Heart left ventricle (tissue), 16 donors: Measurements from ENCODE around the gene PRTG. TPM values are rescaled to one million over a fixed set of nuclear protein-coding genes. Genes with fewer than 3 reads are reported as not detected.

Source experiments
- ATAC-seq, 4 donors: fragments of 200-7000 bp; cut with Tn5 transposase; one replicate each; pipeline ENCODE4 v1.9.1; 2020 to 2022; ENCODE audit warnings: moderate library complexity in 4 of 4, mild to moderate bottlenecking in 3 of 4, moderate number of reproducible peaks in 1 of 4
- DNase-seq, 5 donors: peaks; one replicate each; pipeline ENCODE4 v3.0.0-alpha.2; 2020
- H3K27ac ChIP-seq, 12 donors: fragments of 200-600 bp; sonication (generic) in 4 of 12; one replicate each; pipeline versions ENCODE4 v1.5.0 to v1.8.0; 2016 to 2022; ENCODE audit warnings: mild to moderate bottlenecking in 2 of 12
- H3K27me3 ChIP-seq, 9 donors: fragments of 200-600 bp; sonication (generic) in 2 of 9; one replicate each; pipeline versions ENCODE4 v1.5.1 to v1.8.0; 2016 to 2022; ENCODE audit warnings: mild to moderate bottlenecking in 3 of 9
- H3K36me3 ChIP-seq, 9 donors: fragments of 200-600 bp; sonication (generic) in 2 of 9; one replicate each; pipeline versions ENCODE4 v1.5.0 to v1.8.0; 2018 to 2022; ENCODE audit warnings: mild to moderate bottlenecking in 2 of 9
- H3K4me1 ChIP-seq, 12 donors: fragments of 200-600 bp; sonication (generic) in 4 of 12; one replicate each; pipeline versions ENCODE4 v1.5.0 to v1.8.0; 2016 to 2022; ENCODE audit warnings: mild to moderate bottlenecking in 3 of 12
- H3K4me3 ChIP-seq, 12 donors: fragments of 200-600 bp; sonication (generic) in 4 of 12; one replicate each; pipeline versions ENCODE4 v1.5.0 to v1.8.0; 2017 to 2022; ENCODE audit warnings: mild to moderate bottlenecking in 9 of 12, moderate library complexity in 4 of 12
- H3K9me3 ChIP-seq, 12 donors: fragments of 200-600 bp; sonication (generic) in 4 of 12; one replicate each; pipeline versions ENCODE4 v1.5.0 to v1.8.0; 2016 to 2022; ENCODE audit warnings: mild to moderate bottlenecking in 1 of 12
- POLR2A ChIP-seq, 2 donors: fragments of 450-650 bp; IDR thresholded peaks; one replicate each; pipeline ENCODE4 v1.6.1; 2017; ENCODE audit warnings: antibody characterized with exemption in 2 of 2, mild to moderate bottlenecking in 2 of 2, moderate library complexity in 2 of 2
- WGBS, 4 donors: extraction: QIAGEN DNeasy Blood & Tissue Kit in 2 of 4; methylation state at CpG; one replicate each; pipeline versions ENCODE4 v1.1.5 to v1.1.7; 2013 to 2018; 5-methylcytosine and 5-hydroxymethylcytosine counted together
- intact Hi-C, 10 donors: fragments of 100-400 bp; cut with DNase I; formaldehyde crosslinking; loops; one replicate each; pipeline versions ENCODE4 v1.11.1 to v1.14.2; 2022
- polyA plus RNA-seq, 2 donors: library from polyadenylated mRNA; stranded (reverse); fragments of 200-250 nt; gene quantifications; one replicate each; pipeline ENCODE4 v1.2.3, GENCODE V29; 2013
- total RNA-seq, 9 donors: library from RNA; depleted of rRNA in 2 of 9; stranded (reverse); fragments of >200 nt in 2 of 9; fragmentation: NEBNext Ultra II Directional in 3 of 9; extraction: Animal tissue kit (Norgen Biotek cat#: 25700) in 3 of 9; gene quantifications; one replicate each; pipeline versions ENCODE4 v1.1.0 to v1.2.4, GENCODE V29; 2016 to 2023
- TF ChIP-seq, protein P1 (sequence below), 12 donors: fragments of 200-600 bp; sonication (generic) in 4 of 12; IDR thresholded peaks; one replicate each; pipeline versions ENCODE4 v1.5.0 to v1.8.0; 2018 to 2022; ENCODE audit warnings: antibody characterized with exemption in 12 of 12, mild to moderate bottlenecking in 5 of 12
- donor health status: ischemic (EF 13 %, LVEDD 7.1; RV severe dilation, severe dysfunction).
- donor health status: healthy with polysubstance abuse.
- donor health status: DM: no; HTN: yes; CAD: no.
- donor health status: DM: no; HTN: no; CAD: no.
- donor health status: ischemic (EF 25% LVEDD 6.9; RV normal size, moderate dysfunction).
- donor health status: ischemic (EF 25% LVEDD 5.7; RV mildly dilated, moderate dysfunction).
- donor health status: healthy.
- donor health status: DM: yes; HTN: yes; CAD: no.
- donor health status: ischemic (EF 35%, LVEDD 5.7; RV mildly dilated, moderate dysfunction).
- donor health status: nonischemic (EF 11% LVEDD 7.7; RV severe dilation, severe dysfunction).
- donor health status: DM: yes; HTN: yes; CAD: no.
- donor health status: PGD.
- donor health status: ischemic (EF 29% LVEDD 5.4; RV normal size, mild dysfunction).
- donor health status: nonischemic (EF 23%, LVEDD 6.1; RV moderate dilation, normal function).

PRTG gene
- total and polyA plus RNA-seq, 11 donors, result 0.19 to 2.1 (median 1.1) TPM

DNA sequence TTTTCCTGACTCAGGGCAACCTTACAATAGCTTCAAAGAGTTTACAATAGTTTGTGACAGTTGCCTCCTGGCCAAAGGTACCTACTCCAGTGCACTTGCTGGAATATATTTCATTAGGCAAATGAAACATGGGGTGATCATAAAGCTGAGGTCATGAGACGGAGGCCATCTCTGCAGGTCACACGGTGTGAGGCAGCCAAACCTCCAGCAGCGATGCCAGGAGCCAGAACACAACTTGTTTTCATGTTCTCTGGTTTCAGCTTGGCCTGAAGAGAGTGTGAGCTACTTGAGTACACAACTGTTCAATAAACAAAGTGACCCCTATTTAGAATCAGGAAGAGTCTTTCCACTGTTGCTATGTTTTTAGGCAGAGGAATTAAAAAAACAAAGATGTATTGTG lies 112.1 kb downstream of the PRTG start:
- Histone ChIP-seq H3K9me3 (no peaks in the 10 kb centered on the region), H3K4me1 (no peaks in the 10 kb centered on the region), H3K27me3 (no peaks in the 10 kb centered on the region), H3K27ac (no peak overlapping the region), H3K4me3 (no peak overlapping the region), H3K36me3 (peaks cover 0 to 16% (median 0%) of the 10 kb centered on the region in 9 donors)
- WGBS, 4 donors, result 49 to 73% (median 64%) methylated on average over 3 of the region's 3 CpGs
- TF ChIP-seq, protein P1, sequence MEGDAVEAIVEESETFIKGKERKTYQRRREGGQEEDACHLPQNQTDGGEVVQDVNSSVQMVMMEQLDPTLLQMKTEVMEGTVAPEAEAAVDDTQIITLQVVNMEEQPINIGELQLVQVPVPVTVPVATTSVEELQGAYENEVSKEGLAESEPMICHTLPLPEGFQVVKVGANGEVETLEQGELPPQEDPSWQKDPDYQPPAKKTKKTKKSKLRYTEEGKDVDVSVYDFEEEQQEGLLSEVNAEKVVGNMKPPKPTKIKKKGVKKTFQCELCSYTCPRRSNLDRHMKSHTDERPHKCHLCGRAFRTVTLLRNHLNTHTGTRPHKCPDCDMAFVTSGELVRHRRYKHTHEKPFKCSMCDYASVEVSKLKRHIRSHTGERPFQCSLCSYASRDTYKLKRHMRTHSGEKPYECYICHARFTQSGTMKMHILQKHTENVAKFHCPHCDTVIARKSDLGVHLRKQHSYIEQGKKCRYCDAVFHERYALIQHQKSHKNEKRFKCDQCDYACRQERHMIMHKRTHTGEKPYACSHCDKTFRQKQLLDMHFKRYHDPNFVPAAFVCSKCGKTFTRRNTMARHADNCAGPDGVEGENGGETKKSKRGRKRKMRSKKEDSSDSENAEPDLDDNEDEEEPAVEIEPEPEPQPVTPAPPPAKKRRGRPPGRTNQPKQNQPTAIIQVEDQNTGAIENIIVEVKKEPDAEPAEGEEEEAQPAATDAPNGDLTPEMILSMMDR (IDR thresholded peaks at IDR 0.05), result no peak
- no peak for TF ChIP-seq POLR2A (IDR thresholded peaks at IDR 0.05)
- intact Hi-C loops, result loop anchor here in 2 of 10 donors (10.0 kb wide), 2 partner anchors 96 to 106 kb away; no protein-coding TSS in a partner anchor
- ATAC-seq (no peak), DNase-seq (no peak)

DNA sequence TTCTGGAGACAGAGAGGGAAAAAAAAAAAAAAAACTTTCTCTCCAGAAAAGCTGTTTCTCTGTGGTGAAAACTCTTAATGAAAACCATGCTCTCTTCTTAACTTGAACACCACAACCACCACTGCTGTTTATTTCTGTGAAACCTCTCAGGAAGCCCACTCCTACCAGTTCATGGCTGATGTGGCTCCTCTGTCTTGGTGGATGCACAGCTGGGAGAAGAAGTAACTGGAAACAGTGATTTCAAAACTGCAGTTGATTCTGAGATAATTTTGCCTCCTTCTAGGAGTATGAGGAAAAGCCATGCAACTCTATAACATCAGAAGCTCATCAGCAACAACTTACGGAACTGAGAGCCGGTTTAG lies 114.6 kb downstream of the PRTG start:
- Histone ChIP-seq H3K4me3 (no peak overlapping the region), H3K4me1 (no peaks in the 10 kb centered on the region), H3K27me3 (no peaks in the 10 kb centered on the region), H3K36me3 (peaks cover 0 to 25% (median 0%) of the 10 kb centered on the region in 9 donors), H3K27ac (no peak overlapping the region), H3K9me3 (no peaks in the 10 kb centered on the region)
- 88 to 98% (median 97%) methylated on average over 2 of the region's 2 CpGs for WGBS, 4 donors
- ATAC-seq (no peak), DNase-seq (no peak)
- no peak for TF ChIP-seq POLR2A (IDR thresholded peaks at IDR 0.05)
- TF ChIP-seq, protein P1 (IDR thresholded peaks at IDR 0.05), result no peak
- intact Hi-C loops, result no loop called here

DNA sequence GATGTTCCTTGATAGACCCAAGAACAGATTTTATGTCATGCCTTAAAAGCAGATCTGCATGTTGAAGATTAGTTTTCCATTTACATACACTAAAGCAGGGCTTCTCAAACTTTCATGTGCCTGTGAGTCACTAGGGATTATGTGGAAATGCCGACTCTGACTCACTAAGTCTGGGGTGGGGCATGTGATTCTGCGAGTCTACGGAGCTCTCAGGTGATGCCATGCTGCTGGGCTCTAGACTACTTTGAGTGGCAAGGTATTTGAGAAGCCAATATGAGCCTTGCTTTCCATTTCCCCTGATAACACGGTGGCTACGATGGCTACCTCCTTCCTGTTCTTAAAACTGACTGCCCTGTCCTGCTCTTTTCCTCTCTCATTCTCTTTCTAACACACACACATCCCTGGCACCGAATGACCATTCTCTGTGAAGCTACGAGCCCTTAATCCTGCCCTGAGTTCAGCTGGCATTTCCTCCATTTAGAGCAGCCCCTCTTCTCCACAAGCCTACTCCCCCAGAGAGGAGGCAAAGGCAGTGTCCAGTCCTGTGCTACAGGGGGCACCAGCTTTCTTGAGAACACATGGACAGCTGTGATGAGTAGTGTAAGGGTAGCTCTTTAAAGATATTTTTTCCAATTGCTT lies 115.1 kb downstream of the PRTG start:
- no peak for TF ChIP-seq POLR2A (IDR thresholded peaks at IDR 0.05)
- TF ChIP-seq, protein P1 (IDR thresholded peaks at IDR 0.05), result no peak

DNA sequence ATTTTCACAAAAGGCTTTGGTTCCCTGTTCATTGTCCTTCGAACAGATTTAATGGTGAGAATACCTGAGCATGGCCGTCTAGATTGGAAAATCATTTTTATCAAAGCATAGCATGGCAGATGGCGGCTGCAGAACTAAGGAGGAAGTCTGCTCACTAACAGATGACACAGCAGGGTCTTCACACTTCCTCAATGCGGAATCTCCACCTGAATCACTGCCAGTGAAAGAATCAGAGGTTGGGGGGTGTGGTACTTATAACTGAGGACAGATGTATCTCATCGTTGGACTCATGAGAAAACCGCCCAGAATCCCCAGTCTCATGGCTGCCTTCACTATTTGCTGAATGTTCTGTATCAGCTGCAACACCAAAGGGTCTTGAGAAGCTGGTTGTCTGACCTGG lies 123.2 kb downstream of the PRTG start:
- H3K9me3 ChIP-seq, result no peaks in the 10 kb centered on the region
- H3K27ac ChIP-seq, result no peak overlapping the region
- TF ChIP-seq, protein P1 (IDR thresholded peaks at IDR 0.05), result no peak
- TF ChIP-seq POLR2A (IDR thresholded peaks at IDR 0.05), result no peak
- intact Hi-C loops, result no loop called here
- no peak for DNase-seq
- 80 to 88% (median 84%) methylated on average over 6 of the region's 6 CpGs for WGBS, 4 donors
- no peak overlapping the region for H3K4me3 ChIP-seq
- H3K27me3 ChIP-seq, result no peaks in the 10 kb centered on the region
- no peak for ATAC-seq
- peaks cover 0 to 17% (median 0%) of the 10 kb centered on the region in 9 donors for H3K36me3 ChIP-seq
- no peaks in the 10 kb centered on the region for H3K4me1 ChIP-seq

More for the DNA sequence above, 115.1 kb downstream of the PRTG start:
- ATAC-seq (no peak), DNase-seq (no peak)
- Histone ChIP-seq H3K4me1 (no peaks in the 10 kb centered on the region), H3K4me3 (no peak overlapping the region), H3K27me3 (no peaks in the 10 kb centered on the region), H3K36me3 (peaks cover 0 to 25% (median 0%) of the 10 kb centered on the region in 9 donors), H3K9me3 (no peaks in the 10 kb centered on the region), H3K27ac (no peak overlapping the region)
- intact Hi-C loops, result no loop called here
- WGBS, 4 donors, result 81 to 89% (median 83%) methylated on average over 7 of the region's 7 CpGs
